T-helper 9 cell (primary cell): ENCODE data around the gene MSH3.
"Not testable (repeated sequence)": the region's sequence is repeated elsewhere in the genome, so short reads cannot be mapped to it uniquely, and the experiment has no call there.

ENCODE experiments used
- DNase-seq: peaks from one replicate; pipeline ENCODE4 v3.0.0-alpha.2; 2020

Gene MSH3

DNA sequence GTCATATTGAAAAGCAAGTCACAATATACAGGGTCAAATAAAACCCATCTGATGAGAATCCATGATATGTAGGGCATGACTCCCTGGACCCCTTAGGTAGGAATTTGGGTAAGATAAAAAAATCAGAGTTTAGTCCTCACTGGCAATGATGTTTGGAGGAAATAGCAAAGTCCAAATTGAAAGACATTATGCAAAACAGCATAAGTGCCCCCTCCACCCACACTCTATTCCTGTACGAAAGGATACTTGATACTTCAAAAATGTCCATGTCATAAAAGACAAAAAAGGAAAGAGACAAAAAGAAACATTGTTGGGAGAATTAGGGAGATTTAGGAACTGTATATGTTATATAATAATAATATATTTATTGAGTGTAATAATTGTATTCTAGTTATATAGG, 209.7 kb downstream of the MSH3 start:
- DNase-seq = no peak

- DNase-seq = no peak
These were observed 210.4 kb downstream of the MSH3 start for GRCh38 chr5:80864706-80865435.

DNA sequence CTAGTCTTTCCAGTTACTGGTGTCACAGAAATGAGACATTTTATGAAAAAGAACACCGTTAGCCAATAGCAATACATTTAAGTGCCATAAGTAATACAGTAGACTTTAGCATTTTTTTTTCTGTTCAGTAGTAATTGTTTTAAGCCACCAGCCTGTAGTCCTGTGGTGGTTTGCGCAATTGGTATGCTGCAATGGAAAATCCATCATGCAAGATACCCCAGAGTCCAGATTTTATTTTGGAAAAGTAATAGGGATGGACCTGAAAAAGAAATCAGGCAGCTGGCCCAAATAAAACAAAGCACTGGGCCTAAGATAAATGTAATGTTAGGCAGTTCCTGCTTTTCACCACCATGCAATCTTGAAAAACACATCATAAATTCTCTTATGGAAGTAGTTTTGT, 211.1 kb downstream of the MSH3 start:
- no peak for DNase-seq

GRCh38 chr5:80866371-80866770, 211.9 kb downstream of the MSH3 start:
- no peak for DNase-seq

DNA sequence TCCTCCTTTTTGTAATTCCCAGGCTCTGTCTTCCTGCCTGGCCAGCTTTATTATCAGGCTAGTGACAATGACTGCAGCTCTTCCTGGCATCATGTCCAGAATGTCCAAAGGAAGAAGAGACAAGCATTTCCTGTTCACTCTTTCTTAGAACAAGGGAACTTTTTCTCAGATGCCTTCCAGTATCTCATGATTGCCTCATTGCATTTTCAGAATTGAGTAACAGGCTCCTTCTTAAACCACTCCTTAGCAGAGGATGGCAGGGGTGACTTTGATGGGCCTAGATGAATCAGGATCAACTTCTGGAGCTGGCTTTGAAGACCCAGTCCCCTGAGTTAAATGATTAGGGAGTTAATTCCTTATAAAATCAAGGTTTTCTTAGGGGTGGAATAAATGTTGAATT, 212.8 kb downstream of the MSH3 start:
- DNase-seq = no peak

- no peak for DNase-seq
These were observed 216.0 kb downstream of the MSH3 start for GRCh38 chr5:80870442-80870841.

DNA sequence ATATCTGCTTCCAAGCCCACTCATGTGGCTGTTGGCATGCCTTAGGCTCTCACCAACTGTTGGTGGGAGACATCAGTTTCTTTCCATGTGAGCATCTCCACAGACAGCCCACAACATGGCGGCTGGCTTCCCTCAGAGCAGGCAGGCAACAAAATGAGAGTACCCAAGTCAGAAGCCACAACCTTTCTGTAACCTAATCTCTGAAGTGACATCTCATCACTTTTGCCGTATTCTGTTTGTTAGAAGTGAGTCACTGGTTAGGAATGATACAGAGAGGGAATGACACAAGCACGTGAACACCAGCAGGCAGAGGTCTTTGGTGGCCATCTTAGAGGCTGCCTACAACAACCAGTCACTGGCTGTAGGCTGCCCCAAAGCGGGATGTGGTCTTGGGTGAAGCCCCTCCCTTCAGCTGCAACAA, 217.1 kb downstream of the MSH3 start:
- no peak for DNase-seq

DNA sequence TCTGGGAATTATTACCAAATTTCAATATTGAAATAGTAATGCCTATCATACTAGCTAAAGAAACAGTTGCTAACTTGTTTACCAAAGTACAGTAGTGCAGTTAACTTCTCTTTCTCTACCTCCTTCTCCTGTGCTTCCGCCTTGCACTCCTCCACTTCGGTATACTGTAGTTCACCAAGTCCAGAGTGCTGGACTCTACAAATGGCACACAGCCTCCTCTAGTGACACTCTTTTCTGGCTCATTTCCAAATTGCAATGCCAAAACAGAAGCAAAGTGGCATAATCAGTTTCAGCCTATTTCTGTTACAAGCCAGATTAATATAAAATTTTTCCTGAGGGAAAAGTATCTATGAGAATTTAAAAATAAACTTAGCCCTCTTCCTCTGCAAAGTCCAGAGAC, 219.7 kb downstream of the MSH3 start:
- DNase-seq = no peak

GRCh38 chr5:80877592-80877991, 223.1 kb downstream of the MSH3 start:
- DNase-seq = no peak

- DNase-seq = no peak
These were observed 227.3 kb downstream of the MSH3 start for GRCh38 chr5:80881726-80882125.

DNA sequence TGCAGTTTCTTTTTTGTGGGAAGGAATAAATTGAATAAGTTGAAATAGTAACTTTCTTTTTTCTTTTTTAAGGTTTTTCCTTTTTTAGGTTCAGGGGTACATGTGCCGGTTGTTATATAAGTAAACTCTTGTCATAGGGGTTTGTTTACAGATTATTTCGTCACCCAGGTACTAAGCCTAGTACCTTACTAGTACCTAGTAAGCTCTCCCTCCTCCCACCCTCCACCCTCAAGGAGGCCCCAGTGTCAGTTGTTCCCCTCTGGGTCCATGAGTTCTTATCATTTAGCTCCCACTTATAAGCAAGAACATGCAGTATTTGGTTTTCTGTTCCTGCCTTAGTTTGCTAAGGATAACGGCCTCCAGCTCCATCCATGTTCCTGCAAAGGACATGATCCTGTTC, 228.9 kb downstream of the MSH3 start:
- DNase-seq = not testable (repeated sequence)

- no peak for DNase-seq
These were observed 229.8 kb downstream of the MSH3 start for GRCh38 chr5:80884086-80884813.

GRCh38 chr5:80884929-80885328, 230.5 kb downstream of the MSH3 start:
- no peak for DNase-seq

GRCh38 chr5:80885396-80886000, 231.0 kb downstream of the MSH3 start:
- no peak for DNase-seq

DNA sequence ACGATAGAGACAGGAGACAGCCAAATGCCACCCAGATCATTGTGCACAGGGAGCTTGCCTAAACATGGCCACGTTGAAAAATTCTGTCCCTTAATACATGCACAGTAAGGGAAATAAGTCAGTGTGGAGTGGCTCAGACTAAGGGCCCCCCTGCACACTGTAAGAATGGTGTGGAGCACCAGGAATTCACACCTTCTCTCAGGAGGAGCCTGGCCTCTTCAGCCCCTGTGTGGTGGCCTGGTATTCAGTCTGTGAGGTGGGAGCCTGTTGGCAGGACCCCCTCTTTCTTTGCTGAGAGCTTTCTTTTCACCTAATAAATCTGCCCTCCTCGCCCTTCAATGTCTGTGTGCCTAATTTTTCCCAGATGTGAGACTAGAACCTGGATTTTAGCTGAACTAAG, 239.6 kb downstream of the MSH3 start:
- no peak for DNase-seq

DNA sequence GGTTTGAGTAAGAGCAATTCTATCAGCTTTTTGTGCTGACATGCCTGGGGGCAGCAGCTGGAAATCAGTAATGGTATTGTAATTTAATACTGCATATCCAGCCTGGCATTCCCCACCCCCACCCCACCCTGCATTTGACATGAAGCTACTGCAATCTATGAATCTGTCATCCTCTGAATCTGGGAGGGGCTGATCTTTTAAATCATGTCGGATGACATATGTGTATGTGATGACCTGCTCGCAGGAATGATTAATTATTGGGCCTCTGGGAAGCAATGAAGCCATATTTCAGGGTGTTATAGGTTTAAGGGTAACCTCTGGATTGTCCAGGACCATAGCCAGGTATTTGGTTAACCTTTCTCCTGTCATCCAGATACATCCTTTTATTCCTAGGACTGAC, 241.1 kb downstream of the MSH3 start:
- DNase-seq = no peak

DNA sequence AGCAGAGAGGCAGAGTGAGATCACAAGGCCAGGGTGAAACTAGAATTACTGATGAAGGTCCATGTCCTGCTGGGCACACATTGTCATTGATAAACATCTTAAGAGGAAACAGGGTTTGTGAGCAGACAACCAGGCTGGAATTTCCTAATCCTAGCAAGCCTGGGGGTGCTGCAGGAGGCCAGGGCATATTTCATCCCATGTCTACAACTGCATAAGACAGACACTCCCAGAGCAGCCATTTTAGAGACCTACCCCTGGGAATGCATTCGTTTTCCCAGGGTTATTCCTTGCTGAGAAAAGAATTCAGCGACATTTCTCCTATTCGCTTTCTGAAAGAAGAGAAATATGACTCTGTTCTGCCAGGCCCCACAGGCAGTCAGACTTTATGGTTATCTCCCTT, 248.2 kb downstream of the MSH3 start:
- not testable (repeated sequence) for DNase-seq

GRCh38 chr5:80904533-80905187, 250.2 kb downstream of the MSH3 start:
- DNase-seq = no peak

DNA sequence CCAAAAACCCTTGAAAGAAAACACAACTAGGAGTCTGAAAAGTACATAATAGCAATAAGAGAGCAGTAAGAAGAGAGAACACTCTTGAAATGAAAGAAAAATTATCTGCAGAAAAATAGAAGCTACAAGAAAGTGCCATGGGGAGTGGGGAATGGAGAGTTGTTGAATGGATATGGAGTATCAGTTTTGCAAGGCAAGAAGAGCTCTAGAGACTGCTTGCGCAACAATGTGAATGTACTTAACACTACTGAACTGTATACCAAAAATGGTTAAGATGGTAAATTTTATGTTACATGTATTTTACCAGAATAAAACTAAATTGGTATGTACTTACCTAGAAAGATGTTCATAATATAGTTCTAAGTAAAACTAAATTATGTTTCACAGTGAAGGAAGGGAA, 251.0 kb downstream of the MSH3 start:
- DNase-seq = no peak

DNA sequence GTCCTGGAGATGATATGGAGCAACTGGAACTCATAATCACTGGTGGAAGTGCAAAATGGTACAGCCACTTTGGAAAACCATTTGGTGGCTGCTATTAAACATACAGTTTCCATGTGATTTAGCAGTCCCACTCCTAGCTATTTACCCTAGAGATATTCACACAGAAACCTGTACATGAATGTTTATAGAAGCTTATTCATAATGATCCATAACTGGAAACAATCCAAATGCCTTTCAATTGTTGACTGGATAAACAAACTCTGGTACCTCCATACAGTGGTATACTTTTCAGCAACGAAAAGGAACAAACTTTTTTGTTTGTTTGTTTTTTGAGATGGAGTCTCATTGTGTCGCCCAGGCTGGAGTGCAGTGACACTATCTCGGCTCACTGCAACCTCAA, 258.0 kb downstream of the MSH3 start:
- no peak for DNase-seq

GRCh38 chr5:80915716-80916115, 261.3 kb downstream of the MSH3 start:
- no peak for DNase-seq

DNA sequence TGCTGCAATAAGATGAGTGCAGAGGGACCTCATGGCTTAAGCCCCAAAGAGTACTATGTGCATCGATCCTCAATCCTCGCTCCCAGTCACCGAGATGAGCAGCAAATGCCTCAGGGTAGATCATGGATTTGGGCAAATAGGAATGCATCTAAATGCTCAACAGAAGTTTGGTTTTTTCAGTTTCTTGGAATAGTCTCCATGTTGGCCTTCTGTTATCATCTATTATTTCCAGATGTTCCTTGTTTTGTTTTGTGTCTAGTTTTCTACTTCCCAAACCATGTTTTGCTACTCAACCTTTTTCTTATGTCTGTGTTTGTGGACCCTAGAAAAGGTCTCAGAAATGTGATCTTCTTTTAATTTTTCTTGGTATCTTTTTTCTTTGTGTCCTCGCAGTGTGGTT, 262.2 kb downstream of the MSH3 start:
- no peak for DNase-seq

- DNase-seq = no peak
These were observed 263.2 kb downstream of the MSH3 start for GRCh38 chr5:80917631-80918030.
